HCT116 (cell line): ENCODE measurements around the gene CXCR4.

ENCODE experiments used
- CBX3 ChIP-seq: IDR thresholded peaks from 2 replicates; pipeline ENCODE4 v1.6.1; 2012; ENCODE audit warnings: low read depth
- TF ChIP-seq, protein P1 (sequence below): IDR thresholded peaks from 2 replicates; pipeline ENCODE4 v1.6.1; 2012

DNA sequence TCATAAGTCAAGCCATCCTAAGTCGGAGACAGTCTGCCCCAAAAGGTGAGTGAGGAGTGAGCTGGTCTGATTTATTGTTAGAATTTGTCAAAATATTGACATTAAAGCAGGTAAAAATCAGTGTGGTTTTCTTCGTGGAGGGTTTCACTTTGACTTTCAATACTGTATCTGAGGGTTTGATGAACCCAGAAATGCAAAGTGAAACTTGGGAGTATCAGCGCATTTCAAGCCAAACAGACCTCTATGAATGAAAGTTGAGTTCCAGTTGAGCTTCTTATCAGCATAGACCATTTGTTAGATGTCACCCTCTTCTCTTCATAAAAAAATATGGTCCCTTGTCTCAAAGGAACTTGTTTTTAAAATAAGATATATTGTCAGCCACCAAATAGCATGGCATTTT is 21.7 kb upstream of the CXCR4 start:
- TF ChIP-seq CBX3, result no peak
- TF ChIP-seq, protein P1, sequence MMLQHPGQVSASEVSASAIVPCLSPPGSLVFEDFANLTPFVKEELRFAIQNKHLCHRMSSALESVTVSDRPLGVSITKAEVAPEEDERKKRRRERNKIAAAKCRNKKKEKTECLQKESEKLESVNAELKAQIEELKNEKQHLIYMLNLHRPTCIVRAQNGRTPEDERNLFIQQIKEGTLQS, result no peak
